Glutamatergic neuron (in vitro differentiated cells): ENCODE measurements around the gene ADARB2. TPM values are rescaled to one million over a fixed set of nuclear protein-coding genes. Genes with fewer than 3 reads are reported as not detected.

Experiments used
- DNase-seq: peaks from one replicate; pipeline ENCODE4 v3.0.0; 2022
- H3K27ac Mint-ChIP-seq: one replicate; pipeline ENCODE4 v1.8.0; 2020; ENCODE audit warnings: mild to moderate bottlenecking, mixed read lengths, inconsistent platforms; ENCODE audit not compliant: unreplicated experiment
- H3K27me3 Mint-ChIP-seq: one replicate; pipeline ENCODE4 v1.8.0; 2020; ENCODE audit warnings: mild to moderate bottlenecking, moderate library complexity, mixed read lengths, inconsistent platforms; ENCODE audit not compliant: unreplicated experiment
- H3K36me3 Mint-ChIP-seq: one replicate; pipeline ENCODE4 v1.8.0; 2020; ENCODE audit warnings: mild to moderate bottlenecking, mixed read lengths, inconsistent platforms; ENCODE audit not compliant: unreplicated experiment
- H3K4me1 Mint-ChIP-seq: one replicate; pipeline ENCODE4 v1.8.0; 2020; ENCODE audit warnings: mild to moderate bottlenecking, low read depth, mixed read lengths, inconsistent platforms; ENCODE audit not compliant: unreplicated experiment
- H3K4me3 Mint-ChIP-seq: one replicate; pipeline ENCODE4 v1.8.0; 2020; ENCODE audit warnings: mild to moderate bottlenecking, mixed read lengths, inconsistent platforms; ENCODE audit not compliant: unreplicated experiment
- H3K9me3 Mint-ChIP-seq: one replicate; pipeline ENCODE4 v1.8.0; 2020; ENCODE audit warnings: mild to moderate bottlenecking, moderate library complexity, mixed read lengths, inconsistent platforms; ENCODE audit not compliant: unreplicated experiment
- total RNA-seq: library from RNA; stranded (reverse); fragmentation: NEBNext Ultra II Directional; extraction: Animal tissue kit (Norgen Biotek cat#: 25700); gene quantifications from one replicate; pipeline ENCODE4 v1.2.1, GENCODE V29; 2021; ENCODE audit not compliant: unreplicated experiment
- TF ChIP-seq, protein P1 (sequence below): fragments of 200-600 bp; sonication (generic); IDR thresholded peaks from one replicate; pipeline ENCODE4 v1.5.0; 2021; ENCODE audit not compliant: partially characterized antibody, unreplicated experiment

ADARB2 gene
- total RNA-seq, 1 donor from 2014 or later = 20.6 TPM

DNA sequence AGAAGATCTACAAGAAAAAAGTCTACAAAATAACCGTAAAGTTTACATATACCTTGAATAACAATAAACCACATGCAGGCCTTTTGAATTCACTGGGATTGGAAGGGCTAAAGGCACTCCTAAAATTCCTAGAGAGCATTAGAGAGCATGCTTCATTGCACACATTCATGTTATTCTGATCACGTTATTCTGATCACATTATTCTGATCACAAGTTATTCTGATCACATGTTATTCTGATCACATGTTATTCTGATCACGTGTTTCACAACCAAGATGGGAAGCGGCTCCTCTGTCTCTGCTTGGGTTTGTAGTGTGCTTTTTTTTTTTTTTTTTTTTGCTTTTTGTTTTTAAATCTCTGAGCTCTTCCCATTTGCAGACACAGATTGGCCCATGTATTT is 20.5 kb downstream of the ADARB2 start:
- Mint-ChIP-seq H3K27me3 (no peaks in the 10 kb centered on the region), H3K4me3 (no peak overlapping the region), H3K4me1 (peaks cover 21% of the 10 kb centered on the region), H3K36me3 (peaks cover 9% of the 10 kb centered on the region), H3K9me3 (peaks cover 2% of the 10 kb centered on the region), H3K27ac (no peak overlapping the region)
- TF ChIP-seq, protein P1, sequence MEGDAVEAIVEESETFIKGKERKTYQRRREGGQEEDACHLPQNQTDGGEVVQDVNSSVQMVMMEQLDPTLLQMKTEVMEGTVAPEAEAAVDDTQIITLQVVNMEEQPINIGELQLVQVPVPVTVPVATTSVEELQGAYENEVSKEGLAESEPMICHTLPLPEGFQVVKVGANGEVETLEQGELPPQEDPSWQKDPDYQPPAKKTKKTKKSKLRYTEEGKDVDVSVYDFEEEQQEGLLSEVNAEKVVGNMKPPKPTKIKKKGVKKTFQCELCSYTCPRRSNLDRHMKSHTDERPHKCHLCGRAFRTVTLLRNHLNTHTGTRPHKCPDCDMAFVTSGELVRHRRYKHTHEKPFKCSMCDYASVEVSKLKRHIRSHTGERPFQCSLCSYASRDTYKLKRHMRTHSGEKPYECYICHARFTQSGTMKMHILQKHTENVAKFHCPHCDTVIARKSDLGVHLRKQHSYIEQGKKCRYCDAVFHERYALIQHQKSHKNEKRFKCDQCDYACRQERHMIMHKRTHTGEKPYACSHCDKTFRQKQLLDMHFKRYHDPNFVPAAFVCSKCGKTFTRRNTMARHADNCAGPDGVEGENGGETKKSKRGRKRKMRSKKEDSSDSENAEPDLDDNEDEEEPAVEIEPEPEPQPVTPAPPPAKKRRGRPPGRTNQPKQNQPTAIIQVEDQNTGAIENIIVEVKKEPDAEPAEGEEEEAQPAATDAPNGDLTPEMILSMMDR = no peak
- DNase-seq = no peak

DNA sequence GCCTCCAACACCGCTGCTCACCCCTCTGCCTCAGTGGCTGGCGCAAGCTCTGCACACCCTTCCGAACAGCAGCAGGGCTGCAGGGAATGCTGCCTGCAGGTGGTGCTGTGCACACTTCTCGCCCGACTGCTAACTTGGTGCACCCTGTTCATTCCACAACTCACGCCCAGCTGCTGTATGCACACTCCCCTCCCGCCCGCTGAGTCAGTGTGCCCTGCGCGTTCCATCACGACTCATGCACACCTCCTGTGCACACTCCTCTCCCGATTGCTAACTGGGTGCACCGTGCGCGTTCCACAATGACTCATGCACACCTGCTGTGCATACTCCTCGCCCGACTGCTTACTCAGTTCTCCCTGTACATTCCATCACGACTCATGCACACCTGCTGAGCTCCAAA is 21.5 kb downstream of the ADARB2 start:
- no peaks in the 10 kb centered on the region for H3K27me3 Mint-ChIP-seq
- no peak overlapping the region for H3K27ac Mint-ChIP-seq
- H3K4me1 Mint-ChIP-seq = peaks cover 14% of the 10 kb centered on the region
- no peak for DNase-seq
- TF ChIP-seq, protein P1 = no peak
- peak overlapping the region; percentile 3 for H3K4me3 Mint-ChIP-seq
- peaks cover 2% of the 10 kb centered on the region for H3K9me3 Mint-ChIP-seq
- peaks cover 9% of the 10 kb centered on the region for H3K36me3 Mint-ChIP-seq

DNA sequence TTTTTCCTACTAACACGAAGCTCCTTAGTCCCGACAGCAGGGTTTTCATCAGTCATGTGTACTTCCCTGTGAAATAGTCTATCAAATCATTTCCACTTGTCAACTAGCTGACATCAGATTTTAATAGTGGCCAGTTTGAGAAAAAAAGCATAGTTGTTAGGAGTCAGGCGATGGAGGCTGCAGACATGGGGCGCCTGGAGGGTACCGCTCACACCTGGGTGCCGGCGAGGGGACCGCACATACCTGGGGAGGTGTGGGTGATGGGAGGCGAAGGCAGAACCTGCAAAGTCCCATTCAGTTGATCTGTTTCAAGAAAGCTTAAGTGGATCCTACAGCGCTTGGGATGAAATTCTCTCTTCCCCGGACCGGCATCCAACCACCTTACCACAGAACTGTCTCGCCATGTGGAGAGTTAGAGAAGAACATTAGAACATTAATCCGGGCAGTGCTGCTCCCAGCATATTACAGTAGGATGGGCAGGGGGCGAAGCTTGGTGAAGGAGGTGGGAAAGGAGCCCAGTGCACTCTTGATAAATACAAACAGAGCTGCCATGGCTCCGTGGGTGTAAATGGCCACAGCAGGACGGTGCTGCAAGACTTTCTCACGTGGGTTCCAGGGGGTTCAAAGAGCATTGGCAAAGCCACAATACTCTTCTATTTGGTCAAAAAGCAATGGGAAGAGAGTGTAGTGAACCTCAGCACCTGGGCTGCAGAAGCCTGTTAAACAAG is 24.2 kb downstream of the ADARB2 start:
- no peak overlapping the region for H3K4me3 Mint-ChIP-seq
- H3K27ac Mint-ChIP-seq = no peak overlapping the region
- no peaks in the 10 kb centered on the region for H3K27me3 Mint-ChIP-seq
- peaks cover 13% of the 10 kb centered on the region for H3K4me1 Mint-ChIP-seq
- DNase-seq = no peak
- TF ChIP-seq, protein P1 = no peak
- H3K9me3 Mint-ChIP-seq = peaks cover 2% of the 10 kb centered on the region
- peaks cover 7% of the 10 kb centered on the region for H3K36me3 Mint-ChIP-seq

DNA sequence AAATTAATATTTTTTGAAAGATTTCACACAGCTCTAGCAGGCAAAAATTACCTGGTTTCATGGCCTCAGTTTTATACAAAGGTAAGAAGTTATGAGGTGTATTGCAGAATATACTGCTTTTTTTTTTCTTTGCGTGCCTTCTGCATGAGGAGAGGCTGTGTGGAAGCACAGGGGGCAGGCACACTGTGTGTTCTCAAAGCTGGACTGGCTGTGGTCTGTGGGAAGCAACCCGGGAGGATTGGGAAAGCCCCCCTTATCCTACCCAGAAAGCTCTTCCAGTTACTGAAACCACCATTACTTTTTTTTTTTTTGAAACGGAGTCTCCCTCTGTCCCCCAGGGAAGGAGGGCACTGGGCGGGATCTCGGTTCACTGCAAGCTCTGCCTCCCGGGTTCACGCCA is 25.0 kb downstream of the ADARB2 start:
- H3K4me3 Mint-ChIP-seq = no peak overlapping the region
- no peaks in the 10 kb centered on the region for H3K27me3 Mint-ChIP-seq
- TF ChIP-seq, protein P1 = no peak
- no peak for DNase-seq
- H3K4me1 Mint-ChIP-seq = peaks cover 9% of the 10 kb centered on the region
- H3K36me3 Mint-ChIP-seq = peaks cover 15% of the 10 kb centered on the region
- no peak overlapping the region for H3K27ac Mint-ChIP-seq
- peaks cover 2% of the 10 kb centered on the region for H3K9me3 Mint-ChIP-seq

DNA sequence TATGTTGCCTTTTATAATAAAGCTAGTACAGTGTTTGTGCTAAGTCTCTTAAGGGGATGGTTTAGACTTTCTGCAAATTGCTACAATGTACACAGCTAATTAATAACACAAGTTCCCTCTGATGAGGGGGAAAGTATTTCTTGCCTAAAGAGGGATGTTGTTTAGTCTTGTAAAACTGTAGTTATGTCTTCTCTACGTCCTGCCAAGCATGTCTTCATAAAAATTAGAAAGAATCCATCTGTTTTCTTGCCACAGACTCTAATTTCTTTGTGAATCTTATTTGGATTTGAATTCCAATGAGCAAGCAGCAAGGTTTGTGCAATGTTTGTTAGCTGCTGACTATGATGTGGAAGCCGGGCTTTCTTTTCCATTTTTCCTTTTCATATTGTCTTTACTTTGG is 28.2 kb downstream of the ADARB2 start:
- TF ChIP-seq, protein P1 = no peak
- no peak overlapping the region for H3K27ac Mint-ChIP-seq
- peaks cover 35% of the 10 kb centered on the region for H3K36me3 Mint-ChIP-seq
- H3K4me3 Mint-ChIP-seq = no peak overlapping the region
- H3K9me3 Mint-ChIP-seq = peaks cover 4% of the 10 kb centered on the region
- DNase-seq = no peak
- peaks cover 4% of the 10 kb centered on the region for H3K4me1 Mint-ChIP-seq
- H3K27me3 Mint-ChIP-seq = peaks cover 3% of the 10 kb centered on the region
